Ishikawa (cell line): ENCODE data around the gene SUCLG1.

ENCODE experiments used
- CEBPB ChIP-seq: IDR thresholded peaks from 2 replicates; pipeline ENCODE4 v1.6.1; 2012
- CREB1 ChIP-seq: IDR thresholded peaks from 2 replicates; pipeline ENCODE4 v1.6.1; 2012; ENCODE audit warnings: low read depth
- EGR1 ChIP-seq: IDR thresholded peaks from 2 replicates; pipeline ENCODE4 v1.6.1; 2012
- EP300 ChIP-seq: IDR thresholded peaks from 2 replicates; pipeline ENCODE4 v1.6.1; 2012; ENCODE audit warnings: borderline replicate concordance
- FOXM1 ChIP-seq: IDR thresholded peaks from 2 replicates; pipeline ENCODE4 v1.6.1; 2012; ENCODE audit warnings: low read depth, borderline replicate concordance
- MAX ChIP-seq: IDR thresholded peaks from 2 replicates; pipeline ENCODE4 v1.6.1; 2012
- NFIC ChIP-seq: IDR thresholded peaks from 2 replicates; pipeline ENCODE4 v1.6.1; 2012
- RAD21 ChIP-seq: IDR thresholded peaks from 2 replicates; pipeline ENCODE4 v1.6.1; 2012; ENCODE audit warnings: low read depth
- REST ChIP-seq: IDR thresholded peaks from 2 replicates; pipeline ENCODE4 v1.6.1; 2012; ENCODE audit warnings: low read depth, mild to moderate bottlenecking
- TAF1 ChIP-seq: IDR thresholded peaks from 2 replicates; pipeline ENCODE4 v1.6.1; 2012; ENCODE audit warnings: low read depth, mild to moderate bottlenecking
- TCF12 ChIP-seq: IDR thresholded peaks from 2 replicates; pipeline ENCODE4 v1.6.1; 2012; ENCODE audit warnings: low read depth
- USF1 ChIP-seq: IDR thresholded peaks from 2 replicates; pipeline ENCODE4 v1.6.1; 2012
- YY1 ChIP-seq: IDR thresholded peaks from 2 replicates; pipeline ENCODE4 v1.6.1; 2012; ENCODE audit warnings: low read depth
- ZBTB7A ChIP-seq: IDR thresholded peaks from 2 replicates; pipeline ENCODE4 v1.6.1; 2012; ENCODE audit warnings: low read depth

GRCh38 chr2:84388921-84389490 is 70.1 kb downstream of the SUCLG1 start:
- TF ChIP-seq EGR1 (no peak), REST (no peak), ZBTB7A (no peak), YY1 (no peak), CEBPB (no peak), RAD21 (no peak), TAF1 (no peak), CREB1 (no peak), EP300 (no peak), USF1 (no peak), FOXM1 (no peak), MAX (no peak), TCF12 (no peak), NFIC (no peak)
